ENCODE results near the gene COL24A1. TPM values are rescaled to one million over a fixed set of nuclear protein-coding genes. Genes with fewer than 3 reads are reported as not detected.

Gene COL24A1
- total and polyA plus RNA-seq, 2 donors from 2014 or later, result 0.47 to 0.54 TPM

GRCh38 chr1:86061551-86061990 is 95.0 kb downstream of the COL24A1 start:
- no peak overlapping the region for H3K9ac ChIP-seq (ENCODE audit: low read length in 3 of 3)
- DNase-seq, result no peak
- TF ChIP-seq, protein P1, sequence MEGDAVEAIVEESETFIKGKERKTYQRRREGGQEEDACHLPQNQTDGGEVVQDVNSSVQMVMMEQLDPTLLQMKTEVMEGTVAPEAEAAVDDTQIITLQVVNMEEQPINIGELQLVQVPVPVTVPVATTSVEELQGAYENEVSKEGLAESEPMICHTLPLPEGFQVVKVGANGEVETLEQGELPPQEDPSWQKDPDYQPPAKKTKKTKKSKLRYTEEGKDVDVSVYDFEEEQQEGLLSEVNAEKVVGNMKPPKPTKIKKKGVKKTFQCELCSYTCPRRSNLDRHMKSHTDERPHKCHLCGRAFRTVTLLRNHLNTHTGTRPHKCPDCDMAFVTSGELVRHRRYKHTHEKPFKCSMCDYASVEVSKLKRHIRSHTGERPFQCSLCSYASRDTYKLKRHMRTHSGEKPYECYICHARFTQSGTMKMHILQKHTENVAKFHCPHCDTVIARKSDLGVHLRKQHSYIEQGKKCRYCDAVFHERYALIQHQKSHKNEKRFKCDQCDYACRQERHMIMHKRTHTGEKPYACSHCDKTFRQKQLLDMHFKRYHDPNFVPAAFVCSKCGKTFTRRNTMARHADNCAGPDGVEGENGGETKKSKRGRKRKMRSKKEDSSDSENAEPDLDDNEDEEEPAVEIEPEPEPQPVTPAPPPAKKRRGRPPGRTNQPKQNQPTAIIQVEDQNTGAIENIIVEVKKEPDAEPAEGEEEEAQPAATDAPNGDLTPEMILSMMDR (IDR thresholded peaks at IDR 0.05; ENCODE audit: borderline replicate concordance, extremely low read depth, insufficient read depth), result no peak
- H3K36me3 ChIP-seq (ENCODE audit: control insufficient read depth in 2 of 3, insufficient read depth in 3 of 3, low read length in 3 of 3), result no peaks in the 10 kb centered on the region
- H3K27me3 ChIP-seq (ENCODE audit: control insufficient read depth, insufficient read depth, low read length), result no peaks in the 10 kb centered on the region
- intact Hi-C loops (cut with DNase I), result no loop called here
- H3K4me3 ChIP-seq (ENCODE audit: low read length in 3 of 3), result no peak overlapping the region
- no peak for FAIRE-seq
- no peaks in the 10 kb centered on the region for H3K4me1 ChIP-seq (ENCODE audit: control insufficient read depth in 2 of 3, insufficient read depth in 2 of 3, low read depth in 1 of 3, low read length in 3 of 3)
- H3K9me3 ChIP-seq (ENCODE audit: control insufficient read depth in 2 of 3, insufficient read depth in 1 of 3, low read length in 3 of 3), result no peaks in the 10 kb centered on the region
- no peak overlapping the region for H3K27ac ChIP-seq (ENCODE audit: low read depth in 2 of 2, low read length in 2 of 2)

DNA sequence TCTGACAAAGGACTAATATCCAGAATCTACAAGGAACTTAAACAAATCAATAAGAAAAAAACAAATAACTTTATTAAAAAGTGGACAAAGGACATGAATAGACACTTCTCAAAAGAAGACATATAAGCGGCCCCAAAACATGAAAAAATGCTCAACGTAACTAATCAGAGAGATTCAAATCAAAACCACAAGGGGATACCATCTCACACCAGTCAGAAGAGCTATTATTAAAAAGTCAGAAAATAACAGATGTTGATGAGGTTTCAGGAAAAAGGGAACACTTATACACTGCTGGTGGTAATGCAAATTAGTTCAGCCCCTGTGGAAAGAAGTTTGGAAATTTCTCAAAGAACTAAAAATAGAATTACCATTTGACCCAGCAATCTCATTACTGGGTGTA is 102.2 kb downstream of the COL24A1 start:
- Histone ChIP-seq H3K9me3 (ENCODE audit: control insufficient read depth in 2 of 3, insufficient read depth in 1 of 3, low read length in 3 of 3) (no peaks in the 10 kb centered on the region), H3K36me3 (ENCODE audit: control insufficient read depth in 2 of 3, insufficient read depth in 3 of 3, low read length in 3 of 3) (no peaks in the 10 kb centered on the region), H3K27ac (ENCODE audit: low read depth in 2 of 2, low read length in 2 of 2) (no peak overlapping the region), H3K4me3 (ENCODE audit: low read length in 3 of 3) (no peak overlapping the region), H3K4me1 (ENCODE audit: control insufficient read depth in 2 of 3, insufficient read depth in 2 of 3, low read depth in 1 of 3, low read length in 3 of 3) (no peaks in the 10 kb centered on the region), H3K9ac (ENCODE audit: low read length in 3 of 3) (no peak overlapping the region), H3K27me3 (ENCODE audit: control insufficient read depth, insufficient read depth, low read length) (no peaks in the 10 kb centered on the region)
- TF ChIP-seq, protein P1 (IDR thresholded peaks at IDR 0.05; ENCODE audit: borderline replicate concordance, extremely low read depth, insufficient read depth), result no peak
- FAIRE-seq, result no peak
- no peak for DNase-seq
- intact Hi-C loops (cut with DNase I), result no loop called here

DNA sequence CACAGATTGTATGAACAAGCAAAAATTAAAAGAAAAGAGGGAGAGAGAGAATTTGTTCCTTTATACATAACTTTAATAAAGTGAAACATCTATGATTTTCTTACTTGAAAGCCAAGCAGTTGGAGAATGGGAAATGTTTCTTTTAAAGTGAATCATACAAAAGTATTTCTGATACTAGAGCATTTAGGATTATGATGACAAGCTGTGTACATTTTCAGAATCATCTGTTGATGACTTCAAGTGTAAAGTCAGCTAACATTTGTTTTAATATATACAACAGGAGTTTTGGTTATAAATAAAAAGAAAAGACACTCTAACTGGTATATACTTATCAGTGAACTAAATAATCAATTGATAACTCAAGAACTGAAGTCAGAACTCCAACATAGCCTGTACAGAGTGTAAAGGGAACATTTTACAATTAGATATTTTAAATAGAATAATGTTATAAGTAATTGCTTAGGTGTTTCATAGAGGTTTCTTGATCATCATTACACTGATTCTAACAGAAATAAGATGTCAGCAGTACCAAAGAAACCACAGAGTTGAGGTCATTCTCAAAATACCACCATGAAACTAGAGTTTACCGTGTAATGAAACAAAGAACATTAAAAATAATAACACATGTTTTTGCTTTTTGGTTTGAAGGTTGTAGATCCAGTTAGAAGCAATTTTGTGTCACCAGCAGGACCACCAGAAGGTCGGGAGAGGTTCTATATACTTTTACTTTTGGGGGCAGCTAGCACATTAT is 103.4 kb downstream of the COL24A1 start:
- intact Hi-C loops (cut with DNase I), result no loop called here
- no peaks in the 10 kb centered on the region for H3K27me3 ChIP-seq (ENCODE audit: control insufficient read depth, insufficient read depth, low read length)

More for the DNA sequence above, 103.4 kb downstream of the COL24A1 start:
- H3K27ac ChIP-seq (ENCODE audit: low read depth in 2 of 2, low read length in 2 of 2), result no peak overlapping the region
- FAIRE-seq (no peak), DNase-seq (no peak)
- TF ChIP-seq, protein P1 (IDR thresholded peaks at IDR 0.05; ENCODE audit: borderline replicate concordance, extremely low read depth, insufficient read depth), result no peak
- H3K36me3 ChIP-seq (ENCODE audit: control insufficient read depth in 2 of 3, insufficient read depth in 3 of 3, low read length in 3 of 3), result no peaks in the 10 kb centered on the region
- no peaks in the 10 kb centered on the region for H3K9me3 ChIP-seq (ENCODE audit: control insufficient read depth in 2 of 3, insufficient read depth in 1 of 3, low read length in 3 of 3)
- H3K4me3 ChIP-seq (ENCODE audit: low read length in 3 of 3), result no peak overlapping the region
- no peak overlapping the region for H3K9ac ChIP-seq (ENCODE audit: low read length in 3 of 3)
- no peaks in the 10 kb centered on the region for H3K4me1 ChIP-seq (ENCODE audit: control insufficient read depth in 2 of 3, insufficient read depth in 2 of 3, low read depth in 1 of 3, low read length in 3 of 3)
